Measurements from ENCODE around the gene MED25. TPM values are rescaled to one million over a fixed set of nuclear protein-coding genes. Genes with fewer than 3 reads are reported as not detected.

Gene MED25
- total and polyA plus RNA-seq, 2 of the 8 experiments (the other 6 are each of a cell fraction or from before 2014, with no cell fraction given) = 21.6 to 71.4 TPM

DNA sequence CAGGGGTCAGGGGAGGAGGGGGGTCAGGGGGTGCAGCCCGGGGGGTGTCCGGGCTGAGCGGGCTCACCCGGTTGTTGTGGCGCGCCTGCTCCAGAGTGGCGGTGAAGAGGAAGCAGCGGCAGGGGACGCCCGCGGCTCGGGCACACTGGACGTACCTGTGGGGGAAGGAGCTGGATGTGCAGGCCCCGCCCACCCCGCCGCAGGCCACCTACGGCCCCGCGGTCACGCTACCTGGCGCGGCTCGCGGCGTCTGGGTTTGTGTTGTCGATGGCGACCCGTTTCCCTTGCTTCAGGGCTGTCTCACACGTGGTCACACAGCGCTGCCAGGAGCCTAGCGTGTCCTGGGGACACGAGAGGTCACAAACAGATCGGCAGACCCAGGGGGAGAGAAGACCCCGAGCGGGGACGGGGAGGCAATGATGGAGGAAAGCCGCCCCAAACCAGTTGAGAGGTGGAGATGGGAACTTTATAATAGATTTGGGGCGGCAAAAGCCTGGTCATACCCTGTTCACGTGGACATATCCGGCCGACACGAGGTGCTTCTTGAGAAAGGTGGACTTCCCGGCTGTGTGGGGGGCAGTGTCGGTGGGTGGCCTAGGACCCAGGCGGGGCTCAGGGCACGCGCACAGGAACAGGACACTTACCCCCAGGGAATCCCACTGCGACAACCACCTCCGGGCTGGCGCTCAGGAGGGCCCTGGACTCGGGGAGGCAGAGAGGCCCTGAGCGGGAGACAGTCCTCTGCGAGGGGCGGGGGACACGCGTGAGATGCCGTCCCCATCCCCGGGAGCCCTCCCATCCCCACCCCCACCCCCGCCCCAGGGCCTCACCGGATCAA lies 43.7 kb downstream of the MED25 start (continued):
- no peak for TF ChIP-seq RXRA (IDR thresholded peaks at IDR 0.05; ENCODE audit: insufficient read depth, low read depth, low read length)
- TF ChIP-seq, protein P1, sequence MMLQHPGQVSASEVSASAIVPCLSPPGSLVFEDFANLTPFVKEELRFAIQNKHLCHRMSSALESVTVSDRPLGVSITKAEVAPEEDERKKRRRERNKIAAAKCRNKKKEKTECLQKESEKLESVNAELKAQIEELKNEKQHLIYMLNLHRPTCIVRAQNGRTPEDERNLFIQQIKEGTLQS (IDR thresholded peaks at IDR 0.05; ENCODE audit: insufficient read depth, low read depth, low read length) = no peak
- no peak for TF ChIP-seq RAD21 (IDR thresholded peaks at IDR 0.05 in 1 of 2, conservative IDR thresholded peaks at IDR 0.05 in 1 of 2; ENCODE audit: low read depth in 2 of 2, low read length in 2 of 2)
- no peak for TF ChIP-seq SRF (IDR thresholded peaks at IDR 0.05; ENCODE audit: low read depth, low read length)
- no peak for TF ChIP-seq SIX5 (IDR thresholded peaks at IDR 0.05; ENCODE audit: low read depth, low read length)
- TF ChIP-seq FOSL1 (IDR thresholded peaks at IDR 0.05; ENCODE audit: insufficient read depth, low read depth, low read length) = no peak
- TF ChIP-seq TEAD4 (IDR thresholded peaks at IDR 0.05; ENCODE audit: low read depth, low read length) = no peak
- no peak for TF ChIP-seq CHD1 (IDR thresholded peaks at IDR 0.05; ENCODE audit: low read depth, low read length)
